Islet precursor cell (in vitro differentiated cells): ENCODE results near the gene ADARB1.
"Not testable (repeated sequence)": the region's sequence is repeated elsewhere in the genome, so short reads cannot be mapped to it uniquely, and the experiment has no call there.

Source experiments
- DNase-seq: peaks from one replicate; pipeline ENCODE4 v3.0.0-alpha.2; 2018

Gene ADARB1

DNA sequence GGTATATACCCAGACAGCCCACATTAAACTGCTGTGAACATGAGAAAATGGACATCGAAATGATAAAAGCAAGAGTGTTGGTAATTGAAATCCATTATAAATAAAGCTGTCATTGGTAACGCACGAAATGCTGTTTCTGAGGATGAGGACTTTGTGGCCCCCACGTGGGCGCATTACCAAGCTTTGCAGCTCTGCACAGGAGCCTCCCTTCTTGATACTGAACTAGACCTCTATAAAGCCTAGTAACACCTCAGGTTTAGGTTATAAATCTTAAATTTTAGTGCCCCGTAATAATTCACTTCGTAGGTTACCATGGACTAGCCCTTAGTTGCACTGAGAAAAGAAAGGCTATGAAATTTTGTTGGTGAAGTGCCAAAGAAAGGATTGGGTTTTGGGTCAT, 45.4 kb downstream of the ADARB1 start:
- no peak for DNase-seq

DNA sequence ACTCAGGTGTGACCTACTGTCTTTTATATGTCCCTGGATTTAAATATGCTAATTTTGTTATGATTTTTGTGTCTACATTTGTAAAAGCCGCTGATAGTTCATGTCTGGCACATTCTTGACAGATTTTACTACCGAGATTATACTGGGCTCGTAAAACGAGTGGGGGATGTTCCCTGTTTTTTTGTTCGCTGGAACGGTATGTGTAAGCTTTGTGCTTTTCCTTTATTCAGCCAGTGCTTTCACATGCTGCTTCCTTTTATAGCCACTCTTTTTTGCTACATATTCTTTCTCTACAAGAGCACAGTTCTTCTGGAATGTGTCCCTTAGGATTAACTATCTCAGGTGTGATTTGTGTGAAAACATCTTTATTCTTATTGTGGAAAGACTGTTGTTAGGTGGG, 46.6 kb downstream of the ADARB1 start:
- DNase-seq, result peak; percentile 41

DNA sequence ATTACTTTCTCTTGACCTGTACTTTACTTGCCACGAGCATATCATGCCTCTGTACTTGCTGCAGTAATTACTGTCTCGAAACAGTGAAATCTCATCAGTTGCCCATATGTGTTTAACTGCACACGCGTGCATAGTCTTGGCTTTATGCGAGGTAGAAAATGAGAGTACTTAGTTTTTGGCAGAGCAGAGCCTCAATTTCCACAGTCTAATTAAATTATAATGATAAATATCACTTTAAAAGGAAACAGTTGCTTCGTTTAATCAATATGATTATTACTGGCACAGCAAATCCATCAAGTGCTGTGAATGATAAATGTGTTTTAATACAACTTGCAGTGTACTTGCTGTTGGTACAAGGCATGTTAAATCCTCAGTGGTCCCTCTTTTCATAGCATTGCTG, 47.6 kb downstream of the ADARB1 start:
- DNase-seq, result no peak

GRCh38 chr21:45122432-45123132, 48.2 kb downstream of the ADARB1 start:
- DNase-seq, result no peak

- DNase-seq, result no peak
Observed at GRCh38 chr21:45123440-45123839, 49.1 kb downstream of the ADARB1 start.

DNA sequence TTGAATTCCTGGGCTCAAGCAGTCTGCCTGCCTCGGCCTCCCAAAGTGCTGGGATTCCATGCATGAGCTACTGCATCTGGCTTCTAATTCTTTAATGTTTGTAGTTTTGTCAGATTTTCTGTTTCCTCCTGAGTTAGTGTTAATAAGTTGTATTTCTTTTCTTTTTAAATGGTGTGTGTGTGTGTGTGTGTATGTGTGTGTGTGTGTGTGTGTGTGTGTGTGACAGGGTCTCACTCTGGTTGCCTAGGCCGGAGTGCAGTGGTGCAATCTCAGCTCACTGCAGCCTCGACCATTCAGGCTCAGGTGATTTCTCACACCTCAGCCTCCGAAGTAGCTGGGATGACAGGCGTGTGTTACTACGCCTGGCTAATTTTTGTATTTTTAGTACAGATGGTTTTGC, 50.2 kb downstream of the ADARB1 start:
- no peak for DNase-seq

- DNase-seq, result no peak
Observed at GRCh38 chr21:45125357-45125756, 51.0 kb downstream of the ADARB1 start.

- DNase-seq, result no peak
Observed at GRCh38 chr21:45126204-45126626, 51.8 kb downstream of the ADARB1 start.

- DNase-seq, result no peak
Observed at GRCh38 chr21:45126983-45127382, 52.6 kb downstream of the ADARB1 start.

- no peak for DNase-seq
Observed at GRCh38 chr21:45127937-45128336, 53.6 kb downstream of the ADARB1 start.

DNA sequence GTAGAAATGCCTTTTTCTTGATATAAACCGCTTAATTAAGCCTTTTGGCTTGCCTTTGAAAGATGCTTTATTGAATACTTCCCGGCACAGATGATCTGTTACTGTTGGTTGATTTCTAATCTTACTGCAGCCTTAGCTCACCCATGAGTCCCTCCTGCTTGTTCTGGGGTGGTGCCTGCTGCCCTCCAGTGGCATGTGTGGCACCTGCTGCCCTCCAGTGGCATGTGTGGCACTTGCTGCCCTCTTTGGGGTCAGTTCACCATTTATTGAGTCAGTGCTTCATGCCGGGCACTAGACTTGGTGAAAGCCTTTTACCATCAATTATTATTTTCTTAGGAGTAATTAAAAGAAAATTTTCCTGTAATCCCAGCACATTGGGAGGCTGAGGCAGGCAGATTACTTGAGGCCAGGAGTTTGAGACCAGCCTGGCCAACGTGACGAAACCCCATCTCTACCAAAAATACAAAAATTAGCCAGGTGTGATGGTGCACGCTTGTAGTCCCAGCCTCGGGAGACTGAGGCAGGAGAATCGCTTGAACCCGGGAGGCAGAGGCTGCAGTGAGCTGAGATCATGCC, 54.3 kb downstream of the ADARB1 start:
- DNase-seq, result peak; percentile 79

DNA sequence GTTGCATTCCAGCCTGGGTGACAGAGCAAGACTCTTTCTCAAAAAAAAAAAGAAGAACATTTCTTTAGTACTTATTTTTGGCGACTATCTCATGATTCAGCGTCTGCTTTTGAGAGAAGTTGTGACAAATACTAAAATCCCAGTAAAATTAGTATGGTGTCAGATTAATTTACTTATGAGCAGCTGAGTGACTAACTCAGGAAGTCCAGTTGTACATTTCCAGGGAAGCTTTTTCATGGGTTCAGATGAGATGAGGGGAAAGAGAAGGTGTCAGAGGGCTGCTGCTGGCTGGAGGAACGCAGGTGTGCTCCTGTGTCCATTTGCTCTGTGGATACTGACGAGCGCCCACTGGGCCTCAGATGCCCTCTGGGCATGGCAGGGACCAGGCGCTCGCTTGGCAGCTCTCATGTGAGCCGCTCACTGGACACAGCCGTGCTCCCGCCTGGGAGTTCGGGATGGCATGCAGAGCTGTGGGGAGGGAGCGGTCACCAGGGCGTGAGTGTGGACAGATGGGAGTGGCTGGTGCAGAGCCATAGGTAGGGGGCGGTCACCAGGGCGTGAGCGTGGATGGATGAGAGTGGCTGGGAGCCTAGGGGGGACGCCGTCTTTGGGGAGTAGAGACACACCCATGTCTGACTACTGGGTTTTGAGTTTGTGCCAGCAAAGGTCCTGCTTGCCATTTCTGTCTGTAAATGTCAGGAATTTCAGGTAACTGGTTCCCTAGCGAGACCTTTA, 55.0 kb downstream of the ADARB1 start:
- no peak for DNase-seq

GRCh38 chr21:45130324-45130774, 56.0 kb downstream of the ADARB1 start:
- no peak for DNase-seq

- DNase-seq, result no peak
Observed at GRCh38 chr21:45131537-45131999, 57.2 kb downstream of the ADARB1 start.

- no peak for DNase-seq
Observed at GRCh38 chr21:45132841-45133573, 58.6 kb downstream of the ADARB1 start.

DNA sequence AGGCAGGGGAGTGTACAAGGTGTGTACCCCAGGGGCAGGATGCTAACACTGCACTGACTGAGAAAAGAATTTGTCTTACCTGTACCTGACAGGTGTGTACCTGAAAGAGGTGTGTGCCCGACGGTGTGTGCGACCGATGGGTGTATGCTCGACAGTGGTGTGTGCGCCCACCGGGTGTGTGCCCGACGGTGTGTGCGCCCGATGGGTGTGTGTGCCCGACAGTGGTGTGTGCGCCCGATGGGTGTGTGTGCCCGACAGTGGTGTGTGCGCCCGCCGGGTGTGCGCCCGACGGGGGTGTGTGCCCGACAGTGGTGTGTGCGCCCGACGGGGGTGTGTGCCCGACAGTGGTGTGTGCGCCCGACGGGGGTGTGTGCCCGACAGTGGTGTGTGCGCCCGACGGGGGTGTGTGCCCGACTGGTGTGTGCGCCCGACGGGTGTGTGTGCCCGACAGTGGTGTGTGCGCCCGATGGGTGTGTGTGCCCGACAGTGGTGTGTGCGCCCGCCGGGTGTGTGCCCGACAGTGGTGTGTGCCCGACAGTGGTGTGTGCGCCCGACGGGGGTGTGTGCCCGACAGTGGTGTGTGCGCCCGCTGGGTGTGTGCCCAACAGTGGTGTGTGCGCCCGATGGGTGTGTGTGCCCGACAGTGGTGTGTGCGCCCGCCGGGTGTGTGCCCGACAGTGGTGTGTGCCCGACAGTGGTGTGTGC, 59.3 kb downstream of the ADARB1 start:
- not testable (repeated sequence) for DNase-seq

- DNase-seq, result no peak
Observed at GRCh38 chr21:45134279-45135076, 60.1 kb downstream of the ADARB1 start.

- DNase-seq, result no peak
Observed at GRCh38 chr21:45135122-45135521, 60.7 kb downstream of the ADARB1 start.

- no peak for DNase-seq
Observed at GRCh38 chr21:45135868-45136267, 61.5 kb downstream of the ADARB1 start.

DNA sequence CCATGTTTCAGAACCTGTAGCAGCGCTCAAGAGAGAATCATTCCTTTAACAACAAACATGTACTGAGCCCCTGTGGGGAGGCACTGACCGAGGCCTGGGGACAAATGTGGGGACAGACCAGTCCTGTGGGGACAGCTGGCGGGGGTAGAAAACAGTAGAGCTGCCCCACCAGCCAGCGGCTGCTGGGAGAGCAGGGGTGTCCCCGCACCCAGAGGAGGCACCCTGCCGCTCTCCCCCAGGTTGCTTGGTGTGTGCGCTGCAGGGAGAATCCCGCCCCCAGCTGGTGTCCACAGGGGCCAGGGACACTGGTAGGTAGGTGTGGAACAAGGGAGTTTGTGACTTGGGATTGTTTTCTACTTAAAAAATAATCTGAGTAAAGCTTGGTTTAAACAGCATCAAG, 62.1 kb downstream of the ADARB1 start:
- DNase-seq, result no peak

GRCh38 chr21:45136927-45137611, 62.7 kb downstream of the ADARB1 start:
- DNase-seq, result peak; percentile 92
